Ascending aorta (tissue), 2 donors: ENCODE data around the gene MITF. TPM values are rescaled to one million over a fixed set of nuclear protein-coding genes. Genes with fewer than 3 reads are reported as not detected.

ENCODE experiments used
- DNase-seq, 2 donors: peaks; one replicate each; pipeline ENCODE4 v3.0.0-alpha.2; 2019; ENCODE audit warnings: low spot score in 2 of 2
- H3K27ac ChIP-seq, 2 donors: fragments of 200-600 bp; sonication (generic); one replicate each; pipeline ENCODE4 v1.5.1; 2016 to 2017; ENCODE audit warnings: mild to moderate bottlenecking in 1 of 2
- H3K27me3 ChIP-seq: fragments of 200-600 bp; sonication (generic); one replicate; pipeline ENCODE4 v1.5.1; 2017
- H3K36me3 ChIP-seq, 2 donors: fragments of 200-600 bp; sonication (generic); one replicate each; pipeline ENCODE4 v1.5.1; 2016
- H3K4me1 ChIP-seq, 2 donors: fragments of 200-600 bp; sonication (generic); one replicate each; pipeline ENCODE4 v1.5.1; 2016 to 2017; ENCODE audit warnings: mild to moderate bottlenecking in 1 of 2
- H3K4me3 ChIP-seq, 2 donors: fragments of 200-600 bp; sonication (generic); one replicate each; pipeline ENCODE4 v1.5.1; 2016 to 2017; ENCODE audit warnings: mild to moderate bottlenecking in 1 of 2
- H3K9me3 ChIP-seq, 2 donors: fragments of 200-600 bp; sonication (generic); one replicate each; pipeline ENCODE4 v1.5.1; 2016
- CTCF ChIP-seq, 3 experiments: fragments of 200-600 bp in 2 of 3; fragments of 450-650 bp in 1 of 3; sonication (generic) in 2 of 3; IDR thresholded peaks; one replicate each; pipeline ENCODE4 v1.5.1; 2016 to 2019; ENCODE audit warnings: antibody characterized with exemption in 3 of 3, mild to moderate bottlenecking in 1 of 3, moderate library complexity in 1 of 3
- intact Hi-C: fragments of 100-400 bp; cut with DNase I; formaldehyde crosslinking; loops from one replicate; pipeline ENCODE4 v1.15.1; 2023
- total RNA-seq: library from RNA; depleted of rRNA; stranded (reverse); fragments of >200 nt; gene quantifications from one replicate; pipeline ENCODE4 v1.1.0, GENCODE V29; 2016

MITF gene
- total RNA-seq, 1 donor from 2014 or later = 27.4 TPM

- H3K9me3 ChIP-seq = no peaks in the 10 kb centered on the region
- no peak overlapping the region for H3K27ac ChIP-seq
- intact Hi-C loops = no loop called here
- no peaks in the 10 kb centered on the region for H3K27me3 ChIP-seq
- no peak overlapping the region for H3K4me3 ChIP-seq
- no peak for TF ChIP-seq CTCF (IDR thresholded peaks at IDR 0.05)
- no peaks in the 10 kb centered on the region for H3K36me3 ChIP-seq
- peaks cover 0 to 15% of the 10 kb centered on the region in 2 donors for H3K4me1 ChIP-seq
- DNase-seq = no peak
These were observed 122.3 kb downstream of the MITF start for GRCh38 chr3:69861556-69861955.

- Histone ChIP-seq H3K4me3 (no peak overlapping the region), H3K27me3 (no peaks in the 10 kb centered on the region), H3K4me1 (peaks cover 0 to 14% of the 10 kb centered on the region in 2 donors), H3K9me3 (no peaks in the 10 kb centered on the region), H3K36me3 (no peaks in the 10 kb centered on the region), H3K27ac (no peak overlapping the region)
- intact Hi-C loops = no loop called here
- no peak for TF ChIP-seq CTCF (IDR thresholded peaks at IDR 0.05)
- DNase-seq = no peak
These were observed 124.9 kb downstream of the MITF start for GRCh38 chr3:69864141-69864540.

- TF ChIP-seq CTCF (IDR thresholded peaks at IDR 0.05) = no peak
- Histone ChIP-seq H3K27me3 (no peaks in the 10 kb centered on the region), H3K4me3 (no peak overlapping the region), H3K4me1 (peaks cover 0 to 14% of the 10 kb centered on the region in 2 donors), H3K27ac (no peak overlapping the region), H3K9me3 (no peaks in the 10 kb centered on the region), H3K36me3 (no peaks in the 10 kb centered on the region)
- intact Hi-C loops = no loop called here
- no peak for DNase-seq
These were observed 125.5 kb downstream of the MITF start for GRCh38 chr3:69864766-69865165.

GRCh38 chr3:69865925-69866679 lies 126.8 kb downstream of the MITF start:
- H3K27ac ChIP-seq = no peak overlapping the region
- DNase-seq = no peak
- TF ChIP-seq CTCF (IDR thresholded peaks at IDR 0.05) = no peak

GRCh38 chr3:69866988-69867720 lies 127.9 kb downstream of the MITF start:
- Histone ChIP-seq H3K36me3 (no peaks in the 10 kb centered on the region), H3K9me3 (no peaks in the 10 kb centered on the region), H3K4me1 (peaks cover 0 to 14% of the 10 kb centered on the region in 2 donors), H3K27ac (no peak overlapping the region), H3K27me3 (no peaks in the 10 kb centered on the region), H3K4me3 (no peak overlapping the region)
- DNase-seq = no peak
- intact Hi-C loops = no loop called here
- no peak for TF ChIP-seq CTCF (IDR thresholded peaks at IDR 0.05)

More at GRCh38 chr3:69865925-69866679, 126.8 kb downstream of the MITF start:
- H3K4me1 ChIP-seq = peaks cover 0 to 14% of the 10 kb centered on the region in 2 donors
- no peaks in the 10 kb centered on the region for H3K9me3 ChIP-seq
- H3K4me3 ChIP-seq = peak overlapping the region in 1 of 2 donors; percentile 58
- intact Hi-C loops = no loop called here
- no peaks in the 10 kb centered on the region for H3K27me3 ChIP-seq
- H3K36me3 ChIP-seq = no peaks in the 10 kb centered on the region
